ENCODE data around the gene ADAMTS2.

ADAMTS2 gene

GRCh38 chr5:179343719-179344430 is 1.4 kb downstream of the ADAMTS2 start:
- DNase-seq (ENCODE audit: low read depth, low spot score), result peak; percentile 48

GRCh38 chr5:179343021-179343718 is 2.1 kb downstream of the ADAMTS2 start:
- no peak for DNase-seq (ENCODE audit: low read depth, low spot score)

- no peak for DNase-seq (ENCODE audit: low read depth, low spot score)
Measured at GRCh38 chr5:179342577-179342976, 2.7 kb downstream of the ADAMTS2 start.

GRCh38 chr5:179340465-179340864 is 4.8 kb downstream of the ADAMTS2 start:
- no peak for DNase-seq (ENCODE audit: low read depth, low spot score)

- no peak for DNase-seq (ENCODE audit: low read depth, low spot score)
Measured at GRCh38 chr5:179339996-179340395, 5.3 kb downstream of the ADAMTS2 start.

- DNase-seq (ENCODE audit: low read depth, low spot score), result no peak
Measured at GRCh38 chr5:179339081-179339480, 6.2 kb downstream of the ADAMTS2 start.

GRCh38 chr5:179337796-179338676 is 7.2 kb downstream of the ADAMTS2 start:
- no peak for DNase-seq (ENCODE audit: low read depth, low spot score)

- no peak for DNase-seq (ENCODE audit: low read depth, low spot score)
Measured at GRCh38 chr5:179336871-179337795, 8.1 kb downstream of the ADAMTS2 start.

GRCh38 chr5:179336126-179336870 is 9.0 kb downstream of the ADAMTS2 start:
- DNase-seq (ENCODE audit: low read depth, low spot score), result no peak

GRCh38 chr5:179333796-179334761 is 11.2 kb downstream of the ADAMTS2 start:
- no peak for DNase-seq (ENCODE audit: low read depth, low spot score)

GRCh38 chr5:179332741-179333290 is 12.4 kb downstream of the ADAMTS2 start:
- no peak for DNase-seq (ENCODE audit: low read depth, low spot score)

GRCh38 chr5:179331591-179332375 is 13.5 kb downstream of the ADAMTS2 start:
- DNase-seq (ENCODE audit: low read depth, low spot score), result no peak

- DNase-seq (ENCODE audit: low read depth, low spot score), result no peak
Measured at GRCh38 chr5:179330186-179330900, 14.9 kb downstream of the ADAMTS2 start.

GRCh38 chr5:179328291-179328690 is 17.0 kb downstream of the ADAMTS2 start:
- no peak for DNase-seq (ENCODE audit: low read depth, low spot score)

- no peak for DNase-seq (ENCODE audit: low read depth, low spot score)
Measured at GRCh38 chr5:179327021-179327735, 18.1 kb downstream of the ADAMTS2 start.

- no peak for DNase-seq (ENCODE audit: low read depth, low spot score)
Measured at GRCh38 chr5:179326122-179326927, 18.9 kb downstream of the ADAMTS2 start.

Measured in iPS DF 19.7 (cell line).